HL-60/S4 (cell line): ENCODE results near the gene PGAP6.
"Not testable (repeated sequence)": the region's sequence is repeated elsewhere in the genome, so short reads cannot be mapped to it uniquely, and the experiment has no call there.

ENCODE experiments used
- in situ Hi-C: fragments of 300-500 bp; cut with MboI; formaldehyde crosslinking; loops from 2 replicates; pipeline ENCODE4 v1.14.3; 2022; ENCODE audit warnings: low sequenced_read_pairs

Gene PGAP6, protein sequence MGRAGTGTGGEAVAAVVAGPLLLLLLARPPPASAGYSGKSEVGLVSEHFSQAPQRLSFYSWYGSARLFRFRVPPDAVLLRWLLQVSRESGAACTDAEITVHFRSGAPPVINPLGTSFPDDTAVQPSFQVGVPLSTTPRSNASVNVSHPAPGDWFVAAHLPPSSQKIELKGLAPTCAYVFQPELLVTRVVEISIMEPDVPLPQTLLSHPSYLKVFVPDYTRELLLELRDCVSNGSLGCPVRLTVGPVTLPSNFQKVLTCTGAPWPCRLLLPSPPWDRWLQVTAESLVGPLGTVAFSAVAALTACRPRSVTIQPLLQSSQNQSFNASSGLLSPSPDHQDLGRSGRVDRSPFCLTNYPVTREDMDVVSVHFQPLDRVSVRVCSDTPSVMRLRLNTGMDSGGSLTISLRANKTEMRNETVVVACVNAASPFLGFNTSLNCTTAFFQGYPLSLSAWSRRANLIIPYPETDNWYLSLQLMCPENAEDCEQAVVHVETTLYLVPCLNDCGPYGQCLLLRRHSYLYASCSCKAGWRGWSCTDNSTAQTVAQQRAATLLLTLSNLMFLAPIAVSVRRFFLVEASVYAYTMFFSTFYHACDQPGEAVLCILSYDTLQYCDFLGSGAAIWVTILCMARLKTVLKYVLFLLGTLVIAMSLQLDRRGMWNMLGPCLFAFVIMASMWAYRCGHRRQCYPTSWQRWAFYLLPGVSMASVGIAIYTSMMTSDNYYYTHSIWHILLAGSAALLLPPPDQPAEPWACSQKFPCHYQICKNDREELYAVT

DNA sequence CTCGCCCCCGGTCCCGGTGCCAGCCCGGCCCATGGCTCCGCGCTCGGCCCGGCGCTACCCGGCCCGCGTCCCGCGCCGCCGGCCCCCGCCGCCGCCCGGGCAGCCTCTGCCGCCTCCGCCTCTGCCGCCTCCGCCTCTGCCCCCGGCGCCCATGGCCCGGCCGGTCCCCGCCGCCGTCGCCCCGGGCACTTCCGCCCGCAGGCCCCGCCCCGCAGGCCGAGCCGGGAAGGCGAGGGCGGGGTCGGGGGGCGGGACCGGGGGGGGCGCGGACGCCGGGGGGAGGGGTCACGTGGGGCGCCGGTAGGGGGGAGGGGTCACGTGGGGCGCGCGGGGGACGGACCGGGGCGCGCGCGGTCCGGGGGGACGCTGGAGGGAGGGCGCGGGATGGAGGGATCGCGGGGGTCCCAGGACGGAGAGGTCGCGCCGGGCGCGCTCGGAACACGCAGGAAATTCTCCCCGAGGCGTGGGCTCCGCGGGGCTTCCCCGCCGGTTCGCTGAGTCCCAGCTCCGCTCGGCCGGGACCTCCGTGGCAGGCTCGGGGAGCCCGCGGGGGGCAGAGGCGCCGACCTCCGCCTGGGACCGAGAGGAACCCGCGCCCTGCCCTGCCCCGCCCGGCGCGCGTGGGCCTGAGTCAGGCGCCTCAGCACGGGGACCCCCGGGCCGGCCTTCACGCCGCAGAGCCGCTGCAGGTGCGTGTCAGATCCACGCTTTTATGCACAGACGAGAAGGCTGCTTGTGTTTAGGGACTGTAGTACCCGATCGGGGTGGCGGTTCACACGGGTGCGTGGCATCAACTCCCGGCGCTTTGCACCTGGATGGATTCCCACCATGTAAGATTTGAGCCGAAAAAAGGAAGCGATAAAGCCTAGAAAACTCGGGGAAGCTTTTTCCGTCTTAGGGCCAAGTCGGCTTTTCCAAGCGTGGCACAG lies at the start of gene PGAP6:
TSS of gene PGAP6 (minus strand) at position 190 of the 929 bp plus-strand sequence. CDS start at position 33, 157 bp downstream.
- in situ Hi-C loops: no loop called here

- in situ Hi-C loops: no loop called here
Measured at GRCh38 chr16:430904-431303, 49.1 kb upstream of the PGAP6 start.

DNA sequence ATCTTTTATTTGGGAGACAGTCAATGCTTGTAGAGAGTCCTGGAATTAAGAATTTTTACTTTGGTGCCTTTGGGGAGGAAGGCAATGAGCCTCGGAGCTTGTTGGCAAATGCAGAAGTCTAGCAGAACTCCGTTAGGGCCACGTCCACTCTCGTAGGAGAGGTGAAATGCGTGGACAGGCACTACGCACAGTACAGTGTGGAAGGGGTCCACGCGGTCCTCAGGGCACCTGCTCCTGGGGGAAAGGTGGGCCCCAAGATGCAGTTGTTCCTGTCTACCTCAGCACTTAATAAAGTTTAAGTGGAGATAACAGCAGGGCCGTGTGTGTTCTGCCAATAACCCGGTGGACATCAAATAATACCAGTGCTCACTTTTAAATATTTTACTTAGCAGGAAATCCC lies 45.5 kb upstream of the PGAP6 start:
- in situ Hi-C loops: no loop called here

DNA sequence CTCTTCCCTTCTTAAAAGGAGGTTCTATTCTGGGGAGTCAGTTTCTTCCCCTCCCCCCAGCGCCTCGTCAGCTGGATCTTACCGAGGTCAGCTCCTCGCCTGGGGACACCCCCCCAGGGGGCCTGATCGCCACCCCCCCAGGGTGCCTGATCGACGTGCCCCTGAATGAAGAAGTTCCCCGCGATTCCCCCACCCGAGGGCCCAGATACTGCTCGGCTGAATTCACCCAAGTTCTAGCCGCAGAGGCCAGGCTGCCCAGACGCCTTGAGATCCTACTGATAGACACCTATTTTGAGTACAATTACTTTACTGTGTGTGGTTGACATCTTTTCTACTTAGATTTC lies 45.1 kb upstream of the PGAP6 start:
- in situ Hi-C loops: no loop called here

- in situ Hi-C loops: no loop called here
Measured at GRCh38 chr16:426115-426905, 44.5 kb upstream of the PGAP6 start.

GRCh38 chr16:425740-426114 lies 43.9 kb upstream of the PGAP6 start:
- in situ Hi-C loops: no loop called here

GRCh38 chr16:425082-425718 lies 43.4 kb upstream of the PGAP6 start, which contains the start of gene RAB11FIP3:
RAB11FIP3 (plus strand) TSS chr16:425649; CDS start chr16:426007, 358 bp downstream.
- in situ Hi-C loops: no loop called here

- in situ Hi-C loops: no loop called here
Measured at GRCh38 chr16:424623-425081, 42.9 kb upstream of the PGAP6 start.

GRCh38 chr16:424033-424622 lies 42.4 kb upstream of the PGAP6 start:
- in situ Hi-C loops: no loop called here

GRCh38 chr16:422179-422578 lies 40.4 kb upstream of the PGAP6 start:
- in situ Hi-C loops: not testable (repeated sequence)

GRCh38 chr16:415170-415498 lies 33.4 kb upstream of the PGAP6 start:
- in situ Hi-C loops: not testable (repeated sequence)

DNA sequence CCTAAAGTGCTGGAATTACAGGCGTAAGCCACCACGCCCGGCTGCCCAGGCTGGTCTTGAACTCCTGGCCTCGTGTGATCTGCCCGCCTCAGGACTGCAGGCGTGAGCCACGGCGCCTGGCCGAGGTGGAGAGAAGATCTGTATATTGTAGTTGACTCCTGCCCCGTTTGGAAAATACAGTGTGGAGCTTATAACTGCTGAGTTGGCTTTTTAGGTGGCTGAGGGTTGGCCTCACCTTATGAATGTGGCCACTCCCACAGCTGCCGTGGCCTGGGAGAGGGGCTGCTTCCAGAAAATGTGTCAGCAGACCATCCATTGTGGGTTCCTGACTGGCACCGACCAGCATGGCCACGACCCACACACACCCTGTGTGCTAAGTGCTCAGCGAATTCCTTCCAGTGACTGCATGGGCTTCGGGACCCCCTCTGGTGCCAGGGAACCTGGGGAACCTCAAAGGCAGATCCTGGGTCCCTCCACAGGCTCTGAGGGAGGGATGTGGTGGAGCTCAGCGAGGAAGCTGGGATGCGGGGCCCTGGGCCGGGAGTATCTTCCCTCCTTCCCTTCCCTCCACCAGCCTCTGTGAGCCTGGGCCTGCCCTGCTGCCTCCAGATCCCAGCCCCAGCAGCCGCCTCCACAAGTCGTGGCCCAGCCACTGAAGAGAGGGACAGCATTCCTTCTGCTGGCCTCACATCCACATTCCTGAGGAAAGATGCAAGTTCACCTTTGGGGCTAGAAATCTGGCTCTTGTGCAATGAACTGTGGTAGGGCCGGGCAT lies 32.8 kb upstream of the PGAP6 start:
- in situ Hi-C loops: no loop called here

DNA sequence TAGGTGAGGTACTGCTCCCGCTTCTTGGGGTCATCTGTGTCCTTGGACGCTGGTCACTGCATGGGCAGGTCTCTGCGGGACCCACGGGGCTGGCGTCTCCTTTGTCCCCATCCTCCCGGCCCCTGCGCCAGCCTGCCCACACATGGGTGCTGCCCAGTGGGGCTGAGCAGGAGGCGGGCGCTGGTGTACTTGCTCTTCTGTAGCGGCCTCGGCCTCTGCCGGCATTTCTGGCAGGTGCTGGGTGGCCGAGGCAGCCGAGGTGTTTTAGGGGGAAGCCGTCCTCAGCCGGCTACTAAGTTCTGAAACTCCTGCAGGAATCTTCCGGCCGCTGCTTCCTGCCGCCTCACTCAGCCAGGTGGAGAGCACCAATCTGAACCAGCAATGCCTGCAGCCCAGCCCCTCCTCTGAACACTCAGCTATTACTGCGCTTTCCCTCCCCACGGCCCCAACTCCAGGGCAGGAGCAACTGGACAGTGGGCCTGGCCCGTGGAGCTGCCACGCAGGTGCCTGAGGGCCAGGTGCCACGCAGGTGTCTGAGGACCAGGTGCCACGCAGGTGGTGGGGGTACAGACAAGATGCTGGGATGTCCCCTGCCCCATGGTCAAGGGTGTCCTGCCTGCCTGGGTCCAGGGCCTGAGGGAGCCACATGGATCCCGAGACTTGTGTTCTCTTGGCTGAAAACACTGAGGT lies 29.9 kb upstream of the PGAP6 start:
- in situ Hi-C loops: no loop called here

- in situ Hi-C loops: no loop called here
Measured at GRCh38 chr16:410516-411178, 28.9 kb upstream of the PGAP6 start.

- in situ Hi-C loops: no loop called here
Measured at GRCh38 chr16:407253-407652, 25.5 kb upstream of the PGAP6 start.

- in situ Hi-C loops: no loop called here
Measured at GRCh38 chr16:405548-406506, 24.0 kb upstream of the PGAP6 start.
